ENCODE results near the gene EFCAB6.

Gene EFCAB6

GRCh38 chr22:43847376-43848289 is 35.5 kb upstream of the EFCAB6 start:
- DNase-seq (ENCODE audit: extremely low read depth in 1 of 2, low read depth in 1 of 2): no peak

GRCh38 chr22:43846966-43847365 is 34.9 kb upstream of the EFCAB6 start:
- DNase-seq (ENCODE audit: extremely low read depth in 1 of 2, low read depth in 1 of 2): no peak

- DNase-seq (ENCODE audit: extremely low read depth in 1 of 2, low read depth in 1 of 2): no peak
Measured at GRCh38 chr22:43845981-43846380, 33.9 kb upstream of the EFCAB6 start.

DNA sequence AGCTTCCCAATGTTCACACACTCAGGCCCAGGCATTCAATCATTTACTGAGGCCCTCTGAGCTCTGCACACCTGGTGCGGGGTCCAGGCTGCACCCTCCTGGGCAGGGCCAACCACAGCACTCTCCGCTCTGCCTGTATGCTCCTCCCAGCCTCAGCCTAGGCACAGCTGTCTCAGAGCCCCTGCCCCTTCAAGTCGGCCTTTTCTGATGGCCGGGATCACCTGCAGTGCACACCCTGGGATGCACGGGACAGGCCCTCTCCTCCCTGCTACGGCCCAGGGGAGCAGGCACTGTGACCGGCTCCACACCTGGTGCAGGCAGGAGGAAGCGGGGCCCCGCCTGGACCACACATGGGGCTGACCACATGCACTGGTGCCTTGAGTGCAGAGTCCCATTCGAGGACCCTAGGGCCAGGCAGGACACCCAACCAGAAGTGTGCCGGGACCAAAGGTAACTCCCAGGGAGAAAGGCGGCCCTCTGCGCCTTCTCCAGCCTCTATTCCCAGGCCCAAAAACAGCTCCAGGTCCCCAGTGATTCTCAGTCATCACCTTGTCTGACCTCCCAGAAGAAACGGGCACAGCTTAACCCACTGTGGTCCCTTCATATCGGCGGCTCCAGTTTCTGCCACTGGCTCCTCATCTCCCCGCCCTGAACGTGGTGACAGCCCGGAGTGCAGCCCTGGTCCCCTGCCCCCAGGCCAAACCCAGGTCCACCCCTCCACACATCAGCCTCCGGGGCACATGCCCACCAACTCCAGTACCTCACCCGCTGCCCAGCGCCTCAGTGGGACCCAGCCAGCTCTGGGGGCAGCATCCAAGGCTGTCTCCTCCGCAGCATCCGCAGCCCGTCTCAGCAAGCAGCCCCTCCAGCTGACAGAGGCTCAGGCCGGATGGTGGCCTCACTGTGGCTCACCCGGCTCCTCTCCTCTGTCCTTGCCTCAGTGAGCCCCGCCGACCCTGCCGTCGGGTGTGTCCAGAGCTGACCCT is 32.7 kb upstream of the EFCAB6 start:
- no peak for DNase-seq (ENCODE audit: extremely low read depth in 1 of 2, low read depth in 1 of 2)

- DNase-seq (ENCODE audit: extremely low read depth in 1 of 2, low read depth in 1 of 2): no peak
Measured at GRCh38 chr22:43843783-43844530, 31.9 kb upstream of the EFCAB6 start.

DNA sequence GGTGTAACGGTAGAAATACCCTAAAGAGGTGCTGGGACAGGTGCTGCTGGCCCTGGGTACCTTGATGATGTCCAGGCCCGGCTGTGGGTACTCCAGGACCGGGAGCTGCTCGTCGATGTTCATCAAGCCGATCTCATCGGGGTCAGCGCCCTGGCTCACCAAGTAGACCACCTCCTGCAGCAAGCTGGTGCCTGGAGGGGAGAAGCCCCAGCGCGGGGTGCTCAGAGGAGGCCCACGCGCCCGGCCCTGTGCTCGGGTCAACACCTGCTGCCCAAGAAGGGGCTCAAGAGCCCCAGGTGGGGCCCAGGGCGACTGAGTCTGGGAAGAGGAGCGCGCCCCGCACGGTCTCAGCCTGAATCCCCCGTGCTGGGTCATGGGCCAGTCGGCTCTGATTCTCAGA is 29.6 kb upstream of the EFCAB6 start:
- no peak for DNase-seq (ENCODE audit: extremely low read depth in 1 of 2, low read depth in 1 of 2)

DNA sequence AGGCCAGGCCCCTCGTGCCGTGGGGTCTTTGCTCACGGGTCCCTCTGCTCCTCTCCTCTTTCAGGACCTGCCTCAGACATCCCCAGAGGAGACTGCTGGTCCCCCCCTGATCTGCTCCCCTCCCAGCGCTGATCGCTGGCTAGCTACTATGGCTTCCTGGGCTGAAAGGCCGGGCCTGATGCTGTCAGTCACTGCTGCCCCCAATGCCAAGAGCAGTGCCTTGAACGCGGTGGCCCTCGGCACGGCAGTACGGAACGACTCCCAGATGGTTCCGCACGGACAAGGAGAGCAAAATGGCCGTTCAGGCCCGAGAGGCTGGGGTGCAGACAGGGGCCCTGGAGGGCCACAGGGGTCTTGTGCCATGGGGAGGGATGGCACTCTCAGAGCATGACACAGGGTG is 28.7 kb upstream of the EFCAB6 start:
- DNase-seq (ENCODE audit: extremely low read depth in 1 of 2, low read depth in 1 of 2): no peak

DNA sequence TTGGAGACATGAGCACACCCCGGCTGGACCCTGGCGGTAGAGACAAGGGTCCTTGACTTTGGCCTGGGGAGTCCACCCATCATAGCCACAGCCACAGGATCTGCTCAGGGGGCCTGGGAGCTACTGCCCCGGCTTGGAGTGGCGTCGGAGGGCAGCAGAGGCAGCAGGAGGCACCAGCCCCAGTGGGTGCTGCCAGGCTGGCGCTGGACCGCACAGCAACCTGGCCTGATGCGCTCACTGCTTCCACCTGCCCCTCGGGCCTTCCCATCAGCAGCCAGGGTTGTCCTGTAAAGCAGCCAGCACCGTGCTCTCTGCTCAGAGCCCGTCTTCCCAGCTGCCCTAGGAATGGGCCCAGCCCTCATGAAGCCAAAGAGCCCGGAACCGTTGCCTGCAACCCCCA is 28.3 kb upstream of the EFCAB6 start:
- no peak for DNase-seq (ENCODE audit: extremely low read depth in 1 of 2, low read depth in 1 of 2)

GRCh38 chr22:43839781-43840180 is 27.7 kb upstream of the EFCAB6 start:
- no peak for DNase-seq (ENCODE audit: extremely low read depth in 1 of 2, low read depth in 1 of 2)

DNA sequence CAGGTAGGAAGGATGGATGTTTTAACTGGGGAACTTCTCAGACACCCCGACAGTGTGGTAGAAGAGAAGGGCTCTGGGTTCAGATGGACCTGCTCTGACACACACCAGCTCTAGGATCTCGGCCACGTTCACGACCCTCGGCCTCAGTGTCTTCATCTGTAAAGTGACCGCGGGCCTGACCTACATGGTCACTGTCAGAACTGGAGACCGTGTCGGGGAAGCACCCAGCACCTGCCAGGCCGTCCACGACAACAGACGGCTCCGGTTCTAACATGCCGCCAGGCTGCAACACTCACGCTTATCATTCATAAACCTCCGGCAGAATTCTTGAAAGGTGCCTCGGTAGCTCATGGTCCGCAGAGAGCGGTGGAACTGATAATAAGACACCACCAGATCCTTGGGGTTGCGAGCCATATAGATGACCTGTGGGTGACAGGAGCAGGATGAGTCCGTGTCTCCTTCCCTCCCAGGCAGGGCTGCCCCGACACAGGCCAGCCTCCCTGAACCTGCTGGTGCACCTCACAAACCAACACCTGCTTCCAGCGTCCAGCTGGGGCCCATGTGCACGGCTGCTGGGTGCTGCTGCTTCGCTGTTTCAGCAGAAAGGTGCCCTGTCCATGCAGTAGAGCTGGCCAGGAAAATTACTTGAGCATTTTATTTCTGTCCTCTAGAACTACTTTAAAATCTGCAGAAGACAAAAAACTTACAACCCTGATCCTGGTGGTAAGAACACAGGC is 26.6 kb upstream of the EFCAB6 start:
- no peak for DNase-seq (ENCODE audit: extremely low read depth in 1 of 2, low read depth in 1 of 2)

DNA sequence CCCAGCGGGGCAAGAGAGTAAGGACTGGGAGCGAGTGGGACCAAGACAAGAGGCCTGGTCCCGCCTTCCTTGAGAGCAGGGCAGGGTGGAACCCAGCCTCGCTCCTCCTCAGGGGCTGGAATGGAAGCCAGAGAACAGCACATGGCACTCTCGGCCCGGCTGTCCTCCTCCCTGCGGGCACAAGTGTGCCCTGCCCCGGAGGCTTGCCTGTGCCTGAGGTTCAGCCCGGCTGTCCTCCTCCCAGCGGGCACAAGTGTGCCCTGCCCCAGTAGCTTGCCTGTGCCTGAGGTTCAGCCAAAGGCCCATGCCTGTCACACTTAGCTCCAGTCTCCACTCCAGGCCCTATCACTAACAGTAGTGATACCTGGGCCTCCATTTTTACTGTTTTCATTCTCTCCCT is 26.1 kb upstream of the EFCAB6 start:
- no peak for DNase-seq (ENCODE audit: extremely low read depth in 1 of 2, low read depth in 1 of 2)

- no peak for DNase-seq (ENCODE audit: extremely low read depth in 1 of 2, low read depth in 1 of 2)
Measured at GRCh38 chr22:43837666-43838065, 25.6 kb upstream of the EFCAB6 start.

GRCh38 chr22:43835736-43836135 is 23.6 kb upstream of the EFCAB6 start:
- no peak for DNase-seq (ENCODE audit: extremely low read depth in 1 of 2, low read depth in 1 of 2)

GRCh38 chr22:43835166-43835565 is 23.1 kb upstream of the EFCAB6 start:
- DNase-seq (ENCODE audit: extremely low read depth in 1 of 2, low read depth in 1 of 2): no peak

DNA sequence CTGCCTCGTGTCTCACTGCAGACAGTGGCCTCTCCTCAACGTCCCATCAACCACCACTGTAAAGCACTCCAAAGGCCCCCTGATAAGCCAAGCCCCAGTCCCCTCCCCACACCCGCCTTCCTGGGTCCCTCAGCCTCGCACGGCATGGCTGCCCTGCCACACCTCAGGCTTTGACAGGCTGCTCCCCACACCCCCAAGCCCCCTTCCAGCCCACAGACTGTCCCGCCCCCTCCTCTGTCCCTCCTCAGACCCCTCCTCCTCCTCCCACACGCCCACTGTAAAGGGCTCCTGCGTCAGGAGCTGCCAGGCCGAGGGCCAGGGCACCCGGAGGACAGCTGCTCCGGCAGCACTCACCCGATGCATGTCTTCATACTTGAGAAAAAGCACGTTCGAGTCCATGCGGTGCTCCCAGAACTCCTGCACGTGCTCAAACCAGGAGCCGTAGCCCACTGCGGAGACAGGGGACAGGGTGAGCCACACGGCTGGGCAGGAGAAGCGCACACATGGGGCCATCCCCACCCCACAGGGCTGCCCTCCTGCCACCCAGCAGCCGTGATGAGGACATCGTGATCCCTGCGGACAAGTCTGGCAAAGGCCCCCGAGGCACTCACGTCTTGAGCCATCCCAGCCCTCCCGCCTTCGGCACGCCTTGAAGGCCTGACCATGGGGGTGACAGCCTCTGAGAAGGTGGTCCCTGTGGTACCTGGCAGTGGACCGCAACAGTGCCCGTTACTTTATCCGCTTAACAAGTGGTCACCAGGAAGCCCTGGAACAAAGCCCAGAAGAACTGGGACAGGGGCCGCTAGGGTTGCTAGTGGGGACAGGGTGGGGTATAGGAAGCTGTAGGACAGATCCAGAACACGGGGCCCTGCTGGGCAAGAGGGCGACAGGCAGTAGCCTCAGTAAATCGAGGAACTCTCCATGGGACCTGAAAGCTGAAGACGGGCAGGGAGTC is 21.5 kb upstream of the EFCAB6 start:
- DNase-seq (ENCODE audit: extremely low read depth in 1 of 2, low read depth in 1 of 2): no peak

DNA sequence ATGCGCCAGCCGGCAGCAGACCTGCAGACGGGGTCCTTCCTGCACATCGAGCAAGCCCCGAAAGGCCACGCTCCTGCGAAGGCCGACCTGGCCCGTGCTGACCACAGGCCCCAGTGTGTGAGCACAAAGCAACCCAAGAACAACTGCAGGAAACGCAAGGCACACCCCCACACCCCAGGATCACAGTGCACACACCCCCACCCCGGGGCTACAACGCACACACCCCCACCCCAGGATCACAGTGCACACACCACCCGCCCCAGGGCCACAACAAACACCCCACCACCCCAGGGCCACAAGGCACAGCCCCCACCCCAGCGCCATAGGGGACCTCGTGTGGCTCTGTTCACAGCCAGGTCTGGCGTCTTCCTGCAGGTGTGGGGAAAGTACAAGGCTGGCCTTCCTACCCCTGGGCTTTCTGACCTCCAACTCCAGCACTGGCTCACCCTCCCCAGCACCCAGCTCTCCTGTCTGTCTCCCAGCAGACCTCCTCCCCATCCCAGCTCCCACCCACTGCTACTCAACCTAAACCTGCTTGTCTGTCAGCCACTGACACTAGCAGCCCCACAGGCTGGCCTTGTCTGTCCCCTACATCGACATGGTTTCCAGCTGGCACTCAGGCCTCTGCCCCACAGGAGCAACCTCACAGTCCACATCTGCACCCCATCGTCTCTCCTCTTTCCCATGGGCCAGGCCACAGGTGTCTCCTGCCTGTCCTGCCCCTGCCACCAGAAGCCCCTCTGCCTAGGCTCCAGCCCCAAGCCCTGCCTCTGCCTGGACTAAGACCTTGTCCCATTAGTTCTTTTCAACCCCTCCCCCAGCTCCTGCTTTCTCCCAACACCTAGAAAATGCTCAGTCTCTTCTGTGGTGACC is 20.5 kb upstream of the EFCAB6 start:
- DNase-seq (ENCODE audit: extremely low read depth in 1 of 2, low read depth in 1 of 2): no peak

- no peak for DNase-seq (ENCODE audit: extremely low read depth in 1 of 2, low read depth in 1 of 2)
Measured at GRCh38 chr22:43831561-43832392, 19.7 kb upstream of the EFCAB6 start.
